Tongue (tissue), 2 donors: ENCODE data around the gene ARID5B. TPM values are rescaled to one million over a fixed set of nuclear protein-coding genes. Genes with fewer than 3 reads are reported as not detected.
"Not testable (repeated sequence)": the region's sequence is repeated elsewhere in the genome, so short reads cannot be mapped to it uniquely, and the experiment has no call there.

ENCODE experiments used
- DNase-seq: peaks from one replicate; pipeline ENCODE4 v3.0.0-alpha.2; 2015
- total RNA-seq: library from RNA; depleted of rRNA; stranded (reverse); fragments of >200 nt; gene quantifications from one replicate; pipeline ENCODE4 v1.2.3, GENCODE V29; 2014

The ARID5B gene
- total RNA-seq, 1 donor from 2014 or later, result 33.8 TPM

DNA sequence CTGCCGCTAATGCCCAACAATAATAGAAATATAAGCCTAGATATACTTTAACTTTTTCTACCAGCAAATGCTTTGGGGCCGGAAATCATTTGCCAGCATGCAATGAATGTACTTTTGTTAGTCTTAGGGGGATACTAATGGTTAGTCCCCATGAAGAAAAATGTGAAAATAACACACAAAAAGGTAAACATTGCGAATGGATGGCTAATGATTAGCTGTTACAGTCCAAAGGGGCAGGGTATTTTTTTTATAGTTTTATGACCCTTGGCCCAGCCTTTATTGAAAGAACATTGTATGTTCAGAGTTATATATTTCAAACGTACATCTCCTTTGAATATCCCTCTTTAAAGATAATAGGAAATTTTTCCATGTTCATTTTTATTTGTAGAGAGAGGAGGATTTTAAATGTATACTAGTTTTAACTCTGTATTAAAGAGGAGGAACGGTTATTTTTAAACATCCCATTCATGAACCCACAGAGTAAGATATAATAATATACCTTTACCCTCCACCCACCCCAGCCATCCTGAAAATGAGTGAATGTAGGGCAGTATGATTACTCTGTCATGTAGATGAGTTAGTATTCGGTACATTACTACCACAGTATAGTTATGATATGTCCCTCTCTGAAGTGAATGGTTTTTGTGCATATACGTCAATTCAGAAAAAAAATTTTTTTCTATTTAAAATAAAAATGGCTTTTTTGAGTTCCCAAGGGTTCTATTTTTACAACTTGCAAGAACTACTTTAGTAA, 63.6 kb downstream of the ARID5B start:
- DNase-seq, result no peak

DNA sequence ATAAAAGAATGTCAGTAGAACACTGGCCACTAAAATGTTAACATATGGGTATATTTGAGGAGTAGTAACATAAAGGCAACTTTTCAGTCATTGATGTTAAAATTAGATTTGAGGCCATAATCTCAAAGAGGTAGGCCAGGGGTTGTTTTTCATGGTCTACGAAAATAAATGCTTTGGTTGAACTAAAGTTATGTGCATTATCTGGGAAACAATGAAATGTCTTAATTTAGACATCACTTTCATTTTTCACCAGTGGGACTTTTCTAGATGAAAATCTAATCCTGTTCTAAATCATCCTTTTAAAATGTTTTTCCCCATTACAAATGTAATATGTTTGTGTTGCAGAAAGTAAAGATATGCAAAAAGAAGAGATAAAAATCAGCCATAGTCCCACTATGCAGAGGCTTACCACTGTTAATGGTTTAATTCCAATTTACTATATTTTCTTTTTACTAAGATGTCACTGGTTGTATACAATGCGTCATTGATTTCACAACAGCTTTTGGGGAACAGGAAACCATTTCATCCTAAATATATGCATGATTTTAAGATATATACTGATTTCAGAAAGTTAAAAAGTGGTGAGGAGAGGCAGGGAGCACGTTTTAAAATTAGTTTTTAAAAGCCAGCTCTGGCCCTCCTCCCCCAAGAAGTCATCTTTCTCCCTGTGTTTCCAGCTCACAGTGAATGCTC, 64.3 kb downstream of the ARID5B start:
- no peak for DNase-seq

DNA sequence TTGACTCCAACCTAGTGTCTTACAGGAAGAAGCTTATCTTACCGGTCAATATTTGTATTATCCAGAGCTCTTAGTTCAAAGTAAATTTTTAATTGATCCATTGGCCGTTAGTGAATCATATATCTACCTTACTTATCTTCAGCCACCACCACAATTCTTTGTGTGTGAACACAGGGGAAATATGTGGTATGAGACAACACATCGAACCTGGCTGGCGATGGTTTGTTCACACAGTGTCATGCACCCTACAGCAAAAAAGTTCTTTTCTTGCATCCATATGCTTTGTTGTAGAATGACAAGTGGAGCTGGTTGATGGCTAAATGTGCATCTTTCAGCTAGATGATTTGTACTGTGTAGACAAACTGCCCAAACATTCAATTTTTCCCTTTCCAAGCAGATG, 65.8 kb downstream of the ARID5B start:
- DNase-seq, result no peak

DNA sequence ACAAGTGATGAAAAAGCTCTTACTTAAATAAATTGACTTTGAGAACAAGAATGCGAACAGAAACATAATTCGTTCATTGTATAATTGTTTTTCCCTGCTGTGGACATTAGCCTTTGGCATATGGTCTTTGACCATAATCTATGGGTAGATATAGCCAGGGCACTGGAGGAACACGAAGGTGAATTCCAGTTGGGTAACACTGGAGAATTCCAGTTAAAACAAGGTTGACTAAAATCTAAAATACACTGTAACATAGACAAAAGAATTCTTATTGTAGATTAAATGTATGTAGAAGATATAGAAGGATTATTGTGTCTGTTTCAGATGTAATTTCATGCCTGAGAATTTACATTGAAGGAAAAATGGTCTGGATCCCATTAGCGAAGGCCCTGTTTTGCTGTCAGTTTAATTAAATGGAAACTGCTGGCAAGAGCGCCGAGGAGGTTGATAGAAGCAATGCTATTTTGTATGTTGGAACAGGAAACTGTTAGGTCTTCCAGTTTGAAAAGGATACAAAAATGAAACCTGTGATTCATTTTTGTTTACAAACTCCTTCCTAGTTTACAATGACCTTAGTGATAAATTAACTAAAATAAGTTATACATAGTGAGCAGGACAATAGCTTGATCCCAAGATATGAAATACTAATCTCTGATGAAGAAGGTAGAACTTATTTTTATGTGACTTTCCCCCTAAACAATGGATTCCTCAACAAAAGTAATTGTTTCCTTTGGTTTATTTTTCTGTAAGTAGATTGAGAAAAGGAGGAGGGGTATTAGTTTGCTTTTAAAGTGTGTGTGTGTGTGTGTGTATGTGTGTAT, 68.9 kb downstream of the ARID5B start:
- DNase-seq, result peak; percentile 89

DNA sequence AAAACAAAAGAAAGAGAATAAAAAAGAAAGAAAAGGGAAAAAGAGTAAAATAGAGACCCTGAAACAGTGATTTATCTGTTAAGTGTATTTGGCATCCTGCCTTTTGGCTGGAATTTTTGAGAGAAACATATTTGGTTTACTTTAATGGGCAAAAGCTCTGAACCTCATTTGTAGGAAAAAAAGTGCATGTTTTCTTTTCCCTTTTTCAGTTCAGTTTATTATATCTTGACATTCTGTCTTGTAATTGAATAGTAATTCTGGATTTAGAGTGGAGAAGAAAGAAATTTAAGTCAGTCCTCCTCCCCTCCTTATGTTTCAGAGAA, 69.5 kb downstream of the ARID5B start:
- DNase-seq, result peak; percentile 78

DNA sequence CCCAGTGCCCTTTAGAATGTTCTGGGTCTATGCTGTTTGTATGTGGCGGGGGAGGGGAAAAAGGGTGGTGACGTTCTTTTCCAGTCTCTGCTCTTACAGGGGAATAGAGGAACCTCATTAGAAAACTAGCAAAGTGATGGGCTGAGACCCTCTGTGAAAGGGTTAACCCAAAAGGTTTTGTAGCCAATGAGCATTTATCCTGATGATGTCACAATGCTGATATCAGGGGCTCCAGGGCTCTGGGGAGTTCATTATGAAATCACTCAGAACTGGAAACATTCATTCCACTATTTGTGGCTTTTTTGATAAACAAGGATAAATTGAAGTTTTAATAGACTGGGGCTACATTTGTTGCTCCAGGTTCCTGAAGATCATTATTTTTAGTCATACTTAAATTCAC, 71.7 kb downstream of the ARID5B start:
- no peak for DNase-seq

DNA sequence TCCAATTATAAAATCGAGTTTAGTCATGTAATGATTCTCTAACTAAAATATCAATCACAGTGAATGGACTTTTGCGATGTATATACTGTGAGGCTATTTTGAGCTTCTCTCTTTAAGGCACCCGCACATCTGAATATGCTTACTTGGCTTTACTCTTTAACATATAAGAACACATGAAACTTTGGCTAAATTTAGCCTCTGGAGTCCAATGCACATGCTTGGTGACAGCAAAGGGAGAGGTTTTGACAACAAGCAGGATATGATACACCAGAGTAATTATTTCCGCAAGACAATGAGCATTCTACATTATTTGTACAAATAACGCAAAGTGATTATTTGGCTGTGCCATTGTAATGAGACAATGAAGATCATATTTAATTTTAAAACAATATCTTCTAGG, 72.4 kb downstream of the ARID5B start:
- DNase-seq, result peak; percentile 74

DNA sequence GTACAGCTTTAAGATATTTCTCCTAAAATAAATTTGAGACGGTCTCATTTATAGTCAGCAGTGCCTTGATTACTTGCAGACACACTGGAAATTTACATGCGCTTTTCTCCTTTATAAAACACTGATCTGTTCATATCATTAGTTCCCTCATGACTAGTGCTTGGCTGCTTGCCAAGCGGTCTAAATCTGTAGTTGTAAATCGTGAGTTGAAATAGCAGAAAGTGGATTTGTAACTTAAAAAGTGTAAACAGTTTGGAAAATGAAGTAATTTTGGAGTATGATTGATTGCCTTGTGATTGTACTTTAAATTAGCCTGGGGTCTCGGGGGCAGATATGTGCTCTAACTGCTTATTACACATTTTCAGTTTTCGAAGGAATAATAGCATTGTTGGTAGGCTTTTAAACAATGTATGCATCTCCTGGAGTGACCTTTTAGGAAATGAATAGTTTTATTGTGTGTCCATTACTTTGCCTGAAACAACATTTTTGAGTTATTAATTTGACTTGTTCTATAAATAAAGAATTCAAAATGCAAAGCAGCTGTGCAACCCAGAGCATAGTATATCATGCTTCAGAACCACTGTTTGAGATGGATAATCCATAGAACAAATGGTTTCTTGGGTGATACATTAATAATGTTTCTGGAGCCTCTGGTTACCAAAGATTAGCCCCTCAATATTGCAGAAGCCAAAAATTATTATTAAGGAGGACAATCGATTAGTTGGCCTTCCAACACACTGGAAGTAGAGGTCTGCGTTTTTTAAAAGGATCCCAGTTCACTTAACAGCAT, 73.3 kb downstream of the ARID5B start:
- peak; percentile 92 for DNase-seq

DNA sequence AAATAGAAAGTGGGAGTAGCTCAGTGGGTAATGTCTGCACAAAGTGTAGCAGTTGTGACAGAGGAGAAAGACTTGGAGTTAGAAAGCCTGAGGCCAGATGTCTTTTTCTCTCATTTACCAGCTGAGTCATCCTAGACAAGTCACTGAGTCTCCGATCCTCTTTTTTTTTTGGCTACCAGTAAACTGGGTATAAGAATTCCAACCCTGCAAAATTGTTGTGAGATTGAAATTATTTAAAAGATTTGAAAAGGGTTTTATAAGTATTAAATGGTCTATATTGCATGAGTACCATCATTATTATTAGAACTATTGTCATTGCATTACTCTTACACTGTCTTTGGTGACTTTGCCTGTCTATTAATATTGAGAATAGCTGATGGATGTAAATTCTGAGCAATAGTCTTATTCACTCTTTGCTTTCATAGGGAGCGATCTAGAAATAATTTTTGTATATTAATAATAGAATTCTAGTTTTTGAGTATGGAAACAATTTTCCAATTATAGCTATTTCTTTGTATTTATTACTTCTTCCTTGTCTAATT, 74.0 kb downstream of the ARID5B start:
- DNase-seq, result peak; percentile 50

DNA sequence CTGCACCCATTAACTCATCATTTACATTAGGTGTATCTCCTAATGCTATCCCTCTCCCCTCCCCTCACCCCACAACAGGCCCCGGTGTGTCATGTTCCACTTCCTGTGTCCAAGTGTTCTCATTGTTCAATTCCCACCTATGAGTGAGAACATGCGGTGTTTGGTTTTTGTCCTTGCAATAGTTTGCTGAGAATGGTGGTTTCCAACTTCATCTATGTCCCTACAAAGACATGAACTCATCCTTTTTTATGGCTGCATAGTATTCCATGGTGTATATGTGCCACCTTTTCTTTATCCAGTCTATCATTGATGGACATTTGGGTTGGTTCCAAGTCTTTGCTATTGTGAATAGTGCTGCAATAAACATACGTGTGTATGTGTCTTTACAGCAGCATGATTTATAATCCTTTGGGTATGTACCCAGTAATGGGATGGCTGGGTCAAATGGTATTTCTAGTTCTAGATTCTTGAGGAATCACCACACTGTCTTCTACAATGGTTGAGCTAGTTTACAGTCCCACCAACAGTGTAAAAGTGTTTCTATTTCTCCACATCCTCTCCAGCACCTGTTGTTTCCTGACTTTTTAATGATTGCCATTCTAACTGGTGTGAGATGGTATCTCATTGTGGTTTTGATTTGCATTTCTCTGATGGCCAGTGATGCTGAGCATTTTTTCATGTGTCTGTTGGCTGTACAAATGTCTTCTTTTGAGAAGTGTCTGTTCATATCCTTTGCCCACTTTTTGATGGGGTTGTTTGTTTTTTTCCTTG, 75.6 kb downstream of the ARID5B start:
- not testable (repeated sequence) for DNase-seq

DNA sequence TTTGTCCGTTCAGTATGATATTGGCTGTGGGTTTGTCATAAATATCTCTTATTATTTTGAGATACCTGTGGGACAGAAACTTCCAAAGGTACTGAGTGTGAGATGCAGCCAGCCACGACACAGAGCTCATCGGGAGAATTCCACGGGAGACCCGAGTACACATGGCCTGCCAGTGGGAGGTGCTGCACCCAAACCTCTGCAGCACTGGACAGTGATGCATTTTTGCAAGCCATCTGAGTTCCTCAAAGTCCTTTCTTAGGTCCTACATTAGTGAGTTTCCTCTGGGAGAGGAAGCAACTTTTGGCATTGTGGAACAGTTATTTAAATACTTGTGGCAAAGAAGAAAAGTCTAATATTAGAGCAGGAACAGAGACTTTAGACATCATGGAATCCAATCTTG, 77.5 kb downstream of the ARID5B start:
- no peak for DNase-seq

DNA sequence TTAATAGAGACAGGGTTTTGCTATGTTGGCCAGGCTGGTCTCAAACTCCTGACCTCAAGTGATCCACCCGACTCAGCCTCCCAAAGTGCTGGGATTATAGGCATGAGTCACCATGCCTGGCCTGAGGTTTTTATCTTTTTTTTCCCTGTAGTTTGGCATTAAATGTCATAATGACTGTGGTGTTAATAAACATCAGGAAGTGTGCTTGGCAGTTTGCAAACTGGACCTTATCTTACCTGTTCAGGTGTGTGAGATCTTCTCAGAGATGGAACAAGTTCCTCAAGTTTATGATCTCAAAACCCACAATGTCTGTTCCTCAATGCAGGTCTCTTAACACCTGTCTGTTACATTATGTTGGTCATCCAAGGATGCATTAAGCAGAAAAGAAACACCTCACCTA, 80.0 kb downstream of the ARID5B start:
- DNase-seq, result no peak

DNA sequence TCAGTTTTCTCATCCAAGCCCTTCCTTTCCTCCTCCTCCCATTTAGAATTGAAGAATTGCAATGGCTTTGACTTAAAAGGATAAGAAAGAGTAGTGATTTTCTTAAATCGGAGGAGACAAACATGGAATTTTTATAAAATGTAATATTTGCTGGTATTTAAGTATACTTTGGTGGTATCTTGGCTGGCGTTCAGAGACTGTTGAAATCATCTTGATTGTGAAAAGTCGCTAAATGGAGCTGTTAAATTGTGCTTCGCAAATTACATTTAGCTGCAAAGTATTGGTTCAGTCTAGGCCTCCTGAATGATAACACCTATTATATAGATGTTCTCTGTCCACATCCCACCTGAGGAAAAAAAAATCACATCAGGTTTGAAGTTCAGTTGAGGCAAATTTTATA, 81.8 kb downstream of the ARID5B start:
- DNase-seq, result no peak

DNA sequence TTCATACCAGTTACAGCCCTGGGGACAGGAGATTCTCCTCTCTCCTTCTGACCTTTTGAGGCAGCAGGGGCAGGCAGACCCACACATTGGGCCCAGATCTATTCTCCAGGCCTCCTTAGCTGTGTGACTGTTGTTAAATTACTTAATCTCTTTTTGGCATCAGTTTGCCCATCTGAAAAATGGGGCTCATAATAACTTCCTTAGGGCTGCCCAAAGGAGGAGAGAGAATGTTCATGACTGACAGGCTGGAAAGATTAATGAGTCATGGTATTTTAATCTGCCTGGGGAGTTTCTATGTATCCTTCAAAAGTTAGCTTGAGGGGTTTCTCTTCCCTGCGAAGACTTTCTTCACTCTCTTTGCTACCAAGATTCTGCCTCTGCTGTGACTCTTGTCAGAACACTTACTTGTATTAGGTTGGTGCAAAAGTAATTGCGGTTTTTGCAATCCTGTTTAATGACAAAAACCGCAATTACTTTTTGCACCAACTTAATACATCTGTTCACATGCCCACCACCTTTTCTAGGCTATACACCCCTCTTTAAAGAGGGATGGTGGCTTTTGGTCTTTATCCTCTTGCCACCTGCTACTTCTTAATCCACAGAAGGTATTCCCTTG, 83.4 kb downstream of the ARID5B start:
- no peak for DNase-seq

DNA sequence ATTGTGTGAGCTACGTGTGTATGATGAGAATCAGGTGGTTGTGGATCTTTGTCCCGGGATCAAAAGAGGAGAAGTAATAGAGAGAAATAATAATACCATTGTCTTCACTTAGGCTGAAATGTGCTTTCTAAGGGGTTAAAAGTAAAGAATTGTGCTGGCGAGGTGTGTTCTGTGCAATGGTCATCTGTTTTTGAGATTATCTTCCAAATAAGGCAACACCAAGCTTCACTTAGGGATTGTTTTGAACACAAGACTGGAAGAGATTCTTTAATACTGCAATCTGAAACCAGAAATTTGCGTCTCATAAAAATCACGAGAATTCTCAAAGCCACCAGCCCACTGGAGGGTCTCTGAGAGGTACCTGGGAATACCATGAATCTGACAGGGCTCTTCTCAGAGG, 84.2 kb downstream of the ARID5B start:
- DNase-seq, result no peak

DNA sequence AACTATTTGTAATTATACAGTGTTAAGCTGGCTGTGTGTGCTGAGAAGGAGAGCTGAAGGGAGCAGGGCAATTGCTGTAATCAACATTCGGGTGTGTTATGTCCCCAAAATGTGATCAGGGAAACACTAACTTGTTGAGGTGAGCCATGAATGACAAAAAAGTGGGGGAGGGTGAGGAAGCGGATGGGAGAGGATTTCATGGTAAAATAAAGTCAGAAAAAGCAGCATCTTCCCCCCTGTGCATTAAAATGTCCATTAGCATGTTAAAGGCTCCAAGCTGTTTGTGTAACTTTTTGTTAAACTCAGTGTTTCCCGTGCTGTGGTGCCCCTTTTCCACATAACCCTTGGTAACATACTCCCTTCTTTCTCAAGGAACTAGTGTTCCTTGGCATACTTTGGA, 84.9 kb downstream of the ARID5B start:
- DNase-seq, result no peak

DNA sequence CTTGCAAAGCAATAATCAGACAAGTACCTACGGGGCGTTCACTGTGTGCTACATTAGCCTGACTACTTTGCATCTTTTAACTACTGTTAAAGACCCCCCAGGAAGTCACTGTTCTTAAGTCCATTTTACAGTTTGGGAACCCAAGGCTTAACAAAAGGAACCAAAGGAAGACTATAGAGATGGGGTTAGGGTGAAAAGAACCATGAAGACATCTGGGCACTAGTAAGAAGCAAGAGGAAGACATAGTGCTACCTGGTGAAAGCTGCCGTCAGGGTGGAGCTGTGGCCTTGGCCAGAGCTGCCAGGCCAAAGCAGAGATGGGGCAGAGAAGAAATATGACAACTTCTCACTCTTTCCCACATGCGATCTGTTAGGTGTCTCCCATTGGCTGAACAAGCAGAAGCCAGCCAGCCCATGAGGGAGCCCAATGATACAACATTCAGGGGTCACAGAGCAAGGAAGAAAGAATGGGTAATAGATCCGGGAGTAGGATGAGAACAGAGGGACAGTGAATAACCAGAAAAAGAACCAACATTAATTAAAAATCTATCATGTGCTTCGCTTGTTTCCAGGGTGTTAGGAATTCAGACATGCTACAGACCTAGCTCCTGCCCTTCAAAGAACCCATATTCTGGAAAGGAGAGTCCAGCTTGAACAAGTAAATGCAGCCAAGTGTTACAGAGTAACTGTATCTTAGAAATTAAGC, 85.4 kb downstream of the ARID5B start:
- DNase-seq, result no peak

DNA sequence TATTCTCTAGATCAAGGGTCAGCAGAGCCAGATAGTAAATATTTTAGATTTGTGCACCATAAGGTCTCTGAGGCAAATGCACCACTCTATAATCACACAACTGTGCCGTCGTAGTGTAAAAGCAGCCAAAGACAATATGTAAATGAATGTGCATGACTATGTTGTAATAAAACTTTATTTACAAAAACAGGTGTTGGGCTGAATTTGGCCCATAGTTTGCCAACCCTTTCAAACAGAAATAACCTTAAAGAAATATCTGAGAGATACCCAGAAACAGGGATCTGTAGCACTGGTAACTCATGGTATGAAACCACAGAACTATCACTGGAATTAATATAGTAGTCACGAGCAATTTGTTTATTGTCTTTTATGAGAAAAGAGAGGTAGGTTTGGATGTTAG, 86.0 kb downstream of the ARID5B start:
- no peak for DNase-seq

DNA sequence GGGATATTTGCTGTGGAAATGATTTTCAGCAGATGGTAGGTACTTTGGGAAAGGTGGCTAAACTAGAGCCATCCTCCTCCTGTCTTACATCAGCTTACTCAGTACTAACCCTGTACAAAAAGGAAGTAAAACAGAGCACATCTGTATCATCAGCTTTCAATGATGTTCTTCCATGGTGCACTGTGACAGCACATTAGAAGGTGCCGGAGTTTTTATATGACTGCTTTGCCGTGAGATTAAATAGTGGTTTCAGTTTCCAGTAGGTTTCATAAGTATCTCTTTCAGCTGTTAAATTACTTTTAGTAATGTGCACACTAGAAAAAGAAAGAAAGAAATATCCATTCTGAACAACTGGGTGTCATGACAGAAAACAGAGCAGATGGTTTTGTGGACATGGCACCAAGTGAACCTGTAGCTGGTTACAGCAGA, 86.5 kb downstream of the ARID5B start:
- DNase-seq, result peak; percentile 48
